DOHH2 (cell line): ENCODE data around the gene MAFG.

Experiments
- H3F3A ChIP-seq: fragments of 200-600 bp; sonication (generic), shearing (Covaris generic); 2 replicates; pipeline ENCODE4 v1.6.0; 2016; ENCODE audit warnings: antibody characterized with exemption, mild to moderate bottlenecking; ENCODE audit not compliant: control insufficient read depth, insufficient read depth
- H3K27ac ChIP-seq: fragments of 200-600 bp; sonication (generic); 2 replicates; pipeline ENCODE4 v1.5.1; 2014; ENCODE audit warnings: low read depth, mild to moderate bottlenecking, low read length, moderate library complexity
- H3K27me3 ChIP-seq: fragments of 200-600 bp; sonication (generic); 2 replicates; pipeline ENCODE4 v1.6.1; 2014; ENCODE audit warnings: mild to moderate bottlenecking, low read length, mixed read lengths; ENCODE audit not compliant: control insufficient read depth
- H3K36me3 ChIP-seq: fragments of 200-600 bp; sonication (generic); 2 replicates; pipeline ENCODE4 v1.6.1; 2014; ENCODE audit warnings: mild to moderate bottlenecking, low read length, moderate library complexity, mixed read lengths; ENCODE audit not compliant: control insufficient read depth
- H3K4me1 ChIP-seq: fragments of 200-600 bp; sonication (generic); 2 replicates; pipeline ENCODE4 v1.6.1; 2014; ENCODE audit warnings: mild to moderate bottlenecking, low read length, mixed read lengths; ENCODE audit not compliant: control insufficient read depth
- H3K4me2 ChIP-seq: fragments of 200-600 bp; sonication (generic); 2 replicates; pipeline ENCODE4 v1.6.0; 2014; ENCODE audit warnings: mild to moderate bottlenecking, low read length, moderate library complexity
- H3K4me3 ChIP-seq: fragments of 200-600 bp; sonication (generic); 2 replicates; pipeline ENCODE4 v1.5.1; 2014; ENCODE audit warnings: mild to moderate bottlenecking, low read length, mixed read lengths
- H3K79me2 ChIP-seq: fragments of 200-600 bp; sonication (generic); 2 replicates; pipeline ENCODE4 v1.6.1; 2014; ENCODE audit warnings: mild to moderate bottlenecking, low read length, mixed read lengths; ENCODE audit not compliant: control insufficient read depth
- H3K9me2 ChIP-seq: fragments of 200-600 bp; sonication (generic); replicated peaks from 2 replicates; pipeline ENCODE4 v1.6.1; 2014; ENCODE audit warnings: mild to moderate bottlenecking, low read length, mixed read lengths; ENCODE audit not compliant: control insufficient read depth
- H3K9me3 ChIP-seq: fragments of 200-600 bp; sonication (generic); 2 replicates; pipeline ENCODE4 v1.6.1; 2014; ENCODE audit warnings: antibody characterized with exemption, low read length, mixed read lengths; ENCODE audit not compliant: control insufficient read depth, insufficient read depth
- H4K20me1 ChIP-seq: fragments of 200-600 bp; sonication (generic); 2 replicates; pipeline ENCODE4 v1.6.0; 2014; ENCODE audit warnings: low read depth, mild to moderate bottlenecking, antibody characterized with exemption, low read length, moderate library complexity; ENCODE audit not compliant: control insufficient read depth, insufficient read depth
- EZH2phosphoT487 ChIP-seq: fragments of 200-600 bp; sonication (generic); IDR thresholded peaks from 2 replicates; pipeline ENCODE4 v1.6.1; 2017; ENCODE audit warnings: borderline replicate concordance, mild to moderate bottlenecking, antibody characterized with exemption, low read length, moderate library complexity, mixed read lengths
- TF ChIP-seq, protein P1 (sequence below): fragments of 200-600 bp; sonication (generic); IDR thresholded peaks from one replicate; pipeline ENCODE4 v1.5.1; 2014; ENCODE audit warnings: antibody characterized with exemption, mild to moderate bottlenecking, low read depth, low read length; ENCODE audit not compliant: poor library complexity, severe bottlenecking

Gene MAFG

DNA sequence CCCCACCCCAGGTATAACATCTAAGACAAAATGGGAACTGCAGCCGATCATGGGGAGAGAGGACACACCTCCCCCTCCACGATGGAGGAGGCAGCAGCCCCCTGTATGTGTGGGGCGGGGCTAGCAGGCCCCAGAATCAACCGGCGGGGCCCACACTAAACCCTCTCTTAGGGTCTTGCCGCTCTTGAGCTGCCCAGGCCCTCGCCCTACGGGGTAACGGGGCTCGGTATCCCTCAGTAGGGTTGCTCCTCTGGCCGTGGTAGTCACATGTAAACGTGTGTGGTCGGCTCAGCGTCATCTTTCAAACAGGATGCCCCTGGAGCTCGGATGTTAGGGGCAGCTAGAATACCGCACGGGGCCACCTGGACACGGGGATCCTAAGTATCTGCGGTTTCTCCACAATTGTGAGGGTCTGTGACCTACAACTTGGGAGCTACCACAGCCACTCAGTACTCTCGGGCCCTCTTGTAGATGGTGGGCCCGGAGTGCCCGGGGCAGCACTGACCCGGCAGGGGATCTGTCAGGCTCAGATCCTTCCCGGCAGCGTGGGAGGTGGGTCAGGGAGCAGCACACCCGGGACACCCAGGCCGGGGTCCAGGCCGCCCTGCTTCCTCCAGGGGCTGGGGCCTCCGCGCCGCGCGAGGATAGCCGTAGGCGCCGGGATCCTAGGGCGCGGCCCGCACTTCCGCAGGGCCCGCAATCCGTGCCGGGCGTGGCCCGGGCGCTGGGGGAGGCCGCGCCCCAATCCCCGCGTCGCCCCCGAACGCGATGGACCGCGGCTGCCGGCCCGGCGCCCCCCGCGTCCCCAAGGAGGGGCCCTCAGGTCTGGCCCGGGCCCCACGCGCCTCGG is 57.2 kb downstream of the MAFG start:
- Histone ChIP-seq H3K4me3 (peak overlapping the region; percentile 97), H3K9me2 (no peaks in the 10 kb centered on the region), H4K20me1 (no peaks in the 10 kb centered on the region), H3K27me3 (no peaks in the 10 kb centered on the region), H3K9me3 (no peaks in the 10 kb centered on the region), H3K79me2 (peaks cover 50% of the 10 kb centered on the region), H3K27ac (peak overlapping the region; percentile 85), H3K36me3 (peaks cover 66% of the 10 kb centered on the region), H3K4me2 (peak overlapping the region; percentile 86), H3K4me1 (peaks cover 69% of the 10 kb centered on the region), H3F3A (peaks cover 52% of the 10 kb centered on the region)
- no peak for TF ChIP-seq EZH2phosphoT487
- TF ChIP-seq, protein P1, sequence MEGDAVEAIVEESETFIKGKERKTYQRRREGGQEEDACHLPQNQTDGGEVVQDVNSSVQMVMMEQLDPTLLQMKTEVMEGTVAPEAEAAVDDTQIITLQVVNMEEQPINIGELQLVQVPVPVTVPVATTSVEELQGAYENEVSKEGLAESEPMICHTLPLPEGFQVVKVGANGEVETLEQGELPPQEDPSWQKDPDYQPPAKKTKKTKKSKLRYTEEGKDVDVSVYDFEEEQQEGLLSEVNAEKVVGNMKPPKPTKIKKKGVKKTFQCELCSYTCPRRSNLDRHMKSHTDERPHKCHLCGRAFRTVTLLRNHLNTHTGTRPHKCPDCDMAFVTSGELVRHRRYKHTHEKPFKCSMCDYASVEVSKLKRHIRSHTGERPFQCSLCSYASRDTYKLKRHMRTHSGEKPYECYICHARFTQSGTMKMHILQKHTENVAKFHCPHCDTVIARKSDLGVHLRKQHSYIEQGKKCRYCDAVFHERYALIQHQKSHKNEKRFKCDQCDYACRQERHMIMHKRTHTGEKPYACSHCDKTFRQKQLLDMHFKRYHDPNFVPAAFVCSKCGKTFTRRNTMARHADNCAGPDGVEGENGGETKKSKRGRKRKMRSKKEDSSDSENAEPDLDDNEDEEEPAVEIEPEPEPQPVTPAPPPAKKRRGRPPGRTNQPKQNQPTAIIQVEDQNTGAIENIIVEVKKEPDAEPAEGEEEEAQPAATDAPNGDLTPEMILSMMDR = no peak

DNA sequence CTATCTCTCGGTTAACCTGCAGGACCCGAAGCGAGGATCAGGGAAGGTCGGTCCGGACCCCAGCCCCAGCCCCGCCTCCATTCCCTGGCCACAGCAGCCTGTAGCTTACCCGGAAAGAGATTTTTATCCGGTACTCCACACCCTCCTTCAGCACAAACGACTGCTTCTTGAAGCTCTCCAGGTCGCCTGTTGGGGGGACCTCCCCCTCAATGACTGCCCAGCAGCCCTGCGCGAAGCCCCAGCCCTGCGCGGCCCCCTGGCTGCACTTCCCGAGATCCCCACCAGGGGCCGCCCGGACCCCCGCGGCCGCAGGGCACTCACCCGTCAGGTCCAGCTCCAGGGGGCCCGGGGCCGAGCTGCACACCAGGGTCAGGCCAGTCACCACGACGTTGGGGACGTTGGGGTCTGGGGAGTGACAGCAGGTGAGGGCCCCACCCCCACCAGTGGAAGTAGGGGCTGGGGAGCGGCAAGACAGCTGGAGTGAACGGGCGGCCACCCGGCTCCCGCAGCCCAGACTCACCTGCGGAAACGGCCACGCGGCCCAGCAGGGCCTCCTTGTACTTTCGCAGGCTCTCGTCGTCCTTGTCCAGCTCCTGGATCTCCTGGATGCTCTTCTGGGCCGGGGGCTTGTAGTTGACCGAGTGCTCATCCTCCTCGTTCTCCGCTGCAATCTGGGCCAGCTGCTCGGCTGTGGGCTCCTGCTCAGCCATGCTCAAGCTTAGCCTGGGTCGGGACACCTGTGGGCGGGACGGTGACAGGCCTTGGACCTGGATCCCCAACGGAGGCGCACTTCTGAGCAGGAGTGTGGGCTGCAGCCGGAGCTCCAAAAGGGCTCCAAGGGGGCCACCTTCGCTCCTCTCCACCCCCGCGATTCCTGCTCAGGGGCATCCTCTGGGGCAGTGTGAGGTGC is 58.1 kb downstream of the MAFG start:
- peak overlapping the region; percentile 86 for H3K4me2 ChIP-seq
- no peaks in the 10 kb centered on the region for H3K9me2 ChIP-seq
- H3F3A ChIP-seq = peaks cover 52% of the 10 kb centered on the region
- H3K79me2 ChIP-seq = peaks cover 55% of the 10 kb centered on the region
- peak overlapping the region; percentile 85 for H3K27ac ChIP-seq
- H4K20me1 ChIP-seq = no peaks in the 10 kb centered on the region
- no peak for TF ChIP-seq EZH2phosphoT487
- TF ChIP-seq, protein P1 = peak; percentile 86
- H3K36me3 ChIP-seq = peaks cover 70% of the 10 kb centered on the region
- H3K4me3 ChIP-seq = peak overlapping the region; percentile 97
- no peaks in the 10 kb centered on the region for H3K27me3 ChIP-seq
- no peaks in the 10 kb centered on the region for H3K9me3 ChIP-seq
- H3K4me1 ChIP-seq = peaks cover 65% of the 10 kb centered on the region

DNA sequence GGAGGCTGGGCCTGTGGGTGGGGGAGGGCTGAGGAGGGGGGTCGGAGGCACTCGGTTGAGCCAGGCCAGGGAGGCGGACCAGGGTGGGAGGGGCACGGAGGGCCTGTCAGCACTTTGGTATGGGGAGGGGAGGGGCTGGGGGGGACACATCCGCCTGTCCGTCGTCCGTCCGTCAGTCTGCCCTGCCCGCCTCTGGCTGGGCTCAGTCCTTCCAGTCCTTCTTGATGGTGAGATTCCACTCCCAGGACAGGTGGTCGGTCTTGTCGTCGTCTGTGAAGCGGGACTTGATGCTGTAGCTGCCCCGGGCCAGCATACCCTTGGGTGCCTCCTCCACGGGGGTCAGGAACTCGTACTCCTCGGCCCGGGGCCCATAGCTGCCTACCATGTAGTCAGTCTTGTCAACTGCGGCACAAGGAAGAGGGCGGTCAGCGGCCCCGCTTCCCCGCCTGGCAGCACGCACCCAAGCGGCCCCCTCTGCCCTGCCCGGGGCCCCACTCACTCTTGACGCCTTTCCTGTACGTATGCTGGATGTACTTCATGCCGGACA is 58.8 kb downstream of the MAFG start:
- peaks cover 62% of the 10 kb centered on the region for H3K79me2 ChIP-seq
- no peak overlapping the region for H3K27ac ChIP-seq
- no peaks in the 10 kb centered on the region for H3K27me3 ChIP-seq
- H3K36me3 ChIP-seq = peaks cover 76% of the 10 kb centered on the region
- no peaks in the 10 kb centered on the region for H3K9me3 ChIP-seq
- H3K9me2 ChIP-seq = no peaks in the 10 kb centered on the region
- TF ChIP-seq, protein P1 = no peak
- TF ChIP-seq EZH2phosphoT487 = no peak
- H3K4me1 ChIP-seq = peaks cover 59% of the 10 kb centered on the region
- peaks cover 44% of the 10 kb centered on the region for H3F3A ChIP-seq
- H3K4me3 ChIP-seq = 0 out of 2 replicates have a peak overlapping the region, but pooled peaks have one; percentile 97
- H3K4me2 ChIP-seq = peak overlapping the region; percentile 86
- no peaks in the 10 kb centered on the region for H4K20me1 ChIP-seq
